Suppressor macrophage (primary cell): ENCODE measurements around the gene PRR5L.
A peak's percentile ranks its signal among the peaks of the same experiment; 100 is the strongest.

Experiments used
- DNase-seq, 4 experiments: peaks; one replicate each; pipeline ENCODE4 v3.0.0-alpha.2; 2020 to 2022

The PRR5L gene

DNA sequence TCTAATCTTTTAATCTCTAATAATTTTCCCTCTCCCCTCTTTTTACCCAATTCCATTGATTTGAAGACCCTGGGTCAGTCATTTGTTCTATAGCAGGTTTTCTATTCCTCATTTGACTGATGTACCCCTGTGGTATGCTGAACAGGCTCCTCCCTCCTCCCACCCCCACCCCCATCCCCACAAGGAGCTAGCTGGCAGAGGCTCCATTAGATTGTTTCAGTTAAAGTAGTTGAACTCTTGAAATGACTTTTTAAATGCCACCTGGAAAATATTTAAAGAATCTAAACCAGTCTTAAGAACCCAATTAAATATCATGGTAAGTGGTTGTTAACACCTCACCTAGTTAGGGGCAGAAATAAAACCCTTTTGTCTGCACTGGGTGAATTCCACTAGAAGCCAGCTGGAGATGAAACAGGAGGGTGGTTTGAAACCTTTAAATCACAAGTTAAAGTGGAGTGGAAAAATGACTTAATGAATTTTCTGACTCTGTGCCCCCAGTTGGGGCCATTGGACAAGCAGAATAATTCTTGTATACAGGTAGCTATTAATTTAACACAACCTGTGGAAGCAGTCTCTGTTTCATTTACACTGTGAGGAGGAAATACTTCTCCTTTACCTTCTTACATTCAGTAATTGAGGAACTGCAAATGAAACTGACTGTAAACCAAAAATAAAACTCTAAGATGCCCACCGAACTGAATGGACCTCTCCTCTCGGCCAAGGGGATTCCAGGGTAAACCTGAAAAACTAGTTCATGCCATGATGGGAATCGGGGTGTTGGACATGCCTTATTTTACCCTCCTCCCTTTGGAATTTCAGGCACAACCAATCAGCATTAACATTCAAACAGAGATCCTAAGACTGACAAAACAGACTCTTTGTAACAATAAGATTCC lies 30.7 kb downstream of the PRR5L start:
- DNase-seq = no peak

DNA sequence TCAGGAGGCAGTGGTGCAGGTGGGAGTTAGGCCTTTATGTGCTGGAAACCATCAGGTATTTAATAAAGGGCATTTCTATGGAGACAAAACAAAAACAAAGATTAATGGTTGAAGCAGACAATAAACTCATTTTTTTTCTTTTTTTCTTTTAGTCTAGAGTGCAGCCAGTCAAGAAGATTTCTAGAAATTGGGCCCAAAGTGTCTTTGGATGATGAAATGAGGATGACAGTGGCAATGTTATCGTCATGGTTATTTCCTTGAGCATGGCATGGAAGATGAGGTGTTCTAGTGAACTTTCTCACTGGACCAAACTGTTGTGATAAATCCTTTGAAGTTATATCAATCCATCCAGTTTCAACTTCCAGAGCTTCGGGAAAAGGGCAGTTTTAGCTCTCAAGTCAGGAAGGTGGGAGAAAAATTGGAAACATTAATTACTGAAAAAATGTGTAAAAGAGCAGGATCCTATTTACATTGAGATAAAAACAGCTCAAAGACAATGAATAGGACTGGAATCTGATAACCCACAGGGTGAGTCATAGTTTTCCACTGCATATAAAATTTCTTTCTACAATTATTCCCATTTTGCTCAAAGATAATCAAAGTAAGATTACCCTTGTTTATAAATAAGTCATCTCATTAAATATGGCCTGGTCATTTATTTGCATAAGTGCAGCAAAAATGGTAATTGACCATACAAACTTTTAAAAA lies 33.0 kb downstream of the PRR5L start:
- DNase-seq = no peak

DNA sequence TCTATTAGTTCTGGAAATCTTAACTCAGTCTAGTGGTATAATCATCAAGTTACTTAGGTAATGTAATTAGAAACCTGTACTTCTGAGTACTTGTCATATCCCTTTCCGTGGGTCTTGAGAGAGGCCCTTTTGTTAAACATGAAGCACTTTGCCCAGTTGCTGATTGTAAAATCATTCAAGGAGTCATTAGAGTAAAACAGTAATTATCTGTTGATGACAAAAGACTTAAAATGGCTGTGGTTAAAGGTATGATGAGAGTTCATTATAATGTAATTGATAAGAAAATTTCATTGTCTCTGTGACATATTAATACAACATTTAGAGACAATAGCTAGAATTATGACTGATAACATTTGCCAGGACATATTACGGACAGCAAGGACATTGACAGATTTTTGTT lies 34.3 kb downstream of the PRR5L start:
- DNase-seq = no peak

DNA sequence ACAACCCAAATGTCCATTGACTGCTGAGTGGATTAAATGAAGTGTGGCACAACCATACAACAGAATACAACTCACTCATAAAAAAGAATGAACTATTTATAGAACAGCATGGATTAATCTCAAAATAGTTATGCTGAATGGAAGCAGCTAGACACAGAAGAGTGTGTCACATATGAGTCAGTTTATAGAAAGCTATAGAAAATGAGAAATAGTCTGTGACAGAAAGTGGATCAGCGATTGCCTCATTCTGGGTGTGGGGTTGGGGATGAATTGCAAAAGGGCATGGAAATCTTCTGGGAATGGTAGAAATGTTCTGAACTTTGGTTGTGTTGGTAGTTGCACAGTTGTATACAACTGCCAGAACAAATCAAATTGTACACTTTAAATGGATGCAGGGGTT lies 37.4 kb downstream of the PRR5L start:
- DNase-seq = peak; percentile 29 to 51 (median 41)

DNA sequence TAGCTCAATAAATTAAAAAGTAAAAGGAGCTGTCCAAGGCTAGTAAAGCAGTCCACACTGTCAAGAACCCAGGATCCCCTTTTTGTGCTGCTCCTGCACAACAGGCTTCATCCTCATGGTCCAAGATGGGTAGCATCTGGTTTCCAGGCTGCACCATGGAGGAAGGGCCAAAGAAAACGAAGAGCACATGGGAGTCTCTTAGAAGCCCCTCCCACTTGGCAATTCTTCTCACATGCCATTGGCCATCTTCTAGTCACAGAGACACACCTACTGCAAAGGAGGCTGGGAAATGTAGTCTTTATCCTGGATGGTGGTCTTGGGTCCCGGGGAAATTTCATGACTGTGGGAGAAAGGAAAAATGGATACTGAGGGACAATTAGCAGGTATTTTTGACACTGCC lies 37.8 kb downstream of the PRR5L start:
- peak in 3 of 4 experiments; percentile 19 to 45 (median 22) for DNase-seq

DNA sequence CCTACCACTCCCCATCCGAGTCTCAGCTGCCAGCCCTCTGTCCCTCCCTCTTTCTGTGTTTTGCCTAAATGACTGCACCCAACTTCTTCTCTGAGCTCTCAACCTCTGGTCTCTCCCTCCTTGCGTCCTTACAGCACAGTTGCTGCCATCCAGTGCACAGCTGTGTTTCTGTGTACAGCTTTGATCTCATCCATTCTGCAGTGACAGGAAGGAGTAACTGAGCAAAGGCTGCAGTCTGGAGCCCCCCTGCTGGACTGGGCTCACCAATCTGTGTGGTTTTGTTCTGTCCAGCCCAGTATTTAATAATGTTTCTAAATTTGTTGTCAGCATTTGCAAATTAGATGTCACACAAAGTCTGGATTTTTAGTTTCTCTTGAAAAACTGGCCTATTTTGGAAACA lies 43.8 kb downstream of the PRR5L start:
- no peak for DNase-seq

DNA sequence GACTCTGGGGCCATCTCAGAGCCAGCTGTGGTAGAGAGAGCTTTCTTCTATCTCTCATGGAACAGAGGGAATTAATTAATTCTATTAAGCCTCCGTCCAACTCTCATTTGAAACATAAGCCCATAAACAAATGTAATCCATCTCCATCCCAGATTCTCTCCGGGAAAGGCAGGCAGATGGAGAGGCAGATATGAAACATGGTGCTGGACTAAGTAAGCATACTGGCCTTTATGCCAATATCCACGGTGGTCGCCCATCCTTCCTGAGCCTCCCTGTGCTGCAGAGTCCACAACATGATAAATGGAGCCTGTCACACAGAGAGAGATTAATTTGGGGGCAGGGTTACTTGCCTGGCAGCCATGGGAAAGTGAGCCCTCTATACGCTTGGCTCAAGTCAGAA lies 44.8 kb downstream of the PRR5L start:
- DNase-seq = no peak

DNA sequence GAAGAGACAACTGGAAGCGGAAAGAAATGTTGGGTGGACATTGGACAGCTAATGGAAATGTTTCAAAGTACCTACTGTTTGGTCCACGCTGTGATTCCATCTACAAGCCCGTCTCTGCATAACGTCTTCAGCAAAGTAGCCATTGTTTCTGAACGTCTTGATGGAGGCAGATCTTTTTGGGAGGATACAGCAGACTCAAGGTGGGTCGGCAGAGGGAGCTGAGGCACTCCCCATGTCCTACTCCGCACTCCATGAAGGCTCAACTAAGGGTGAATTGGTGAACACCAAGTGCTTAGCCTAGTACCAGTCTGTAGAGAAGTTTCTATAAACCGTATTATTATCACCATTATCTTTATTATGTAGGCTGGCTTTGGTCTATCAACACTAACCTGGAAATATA lies 45.8 kb downstream of the PRR5L start:
- DNase-seq = no peak

DNA sequence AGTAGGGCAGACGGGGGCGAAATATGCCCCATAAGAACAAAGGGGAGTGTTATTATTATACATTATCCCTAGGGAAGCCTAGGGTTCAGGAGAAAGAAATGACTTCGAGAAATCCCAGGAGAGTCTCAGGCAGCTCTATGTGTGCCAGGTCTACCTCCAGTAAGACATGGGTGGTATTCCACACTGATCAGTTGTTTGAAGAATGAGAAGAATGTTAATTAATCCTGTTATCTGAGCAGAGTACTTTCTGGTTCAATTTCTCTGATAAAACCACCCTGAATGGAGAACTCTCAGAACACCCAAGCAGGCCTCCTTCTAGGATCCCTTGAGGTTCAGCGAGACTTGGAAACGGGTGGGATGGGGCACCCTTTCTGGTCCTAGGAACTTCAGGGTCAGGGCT lies 46.2 kb downstream of the PRR5L start:
- DNase-seq = no peak

DNA sequence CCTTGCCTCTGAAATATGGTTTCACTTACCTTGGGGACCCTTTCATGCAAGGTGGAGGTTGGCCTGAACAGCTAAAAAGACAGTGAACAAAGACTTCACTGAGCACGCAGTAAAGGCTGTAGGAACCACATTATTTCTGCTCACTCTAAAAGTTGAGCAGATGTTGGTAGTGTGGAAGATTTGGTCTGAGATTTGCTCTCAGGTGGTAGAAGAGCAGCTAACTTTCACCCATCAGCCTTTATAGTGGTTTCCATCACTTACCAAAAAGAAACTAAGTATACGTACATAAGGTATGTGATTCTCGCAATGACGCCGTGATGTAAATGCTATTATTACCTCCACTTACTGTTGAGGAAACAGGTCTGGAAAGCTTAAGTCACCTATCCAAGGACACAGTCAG lies 47.3 kb downstream of the PRR5L start:
- DNase-seq = no peak

DNA sequence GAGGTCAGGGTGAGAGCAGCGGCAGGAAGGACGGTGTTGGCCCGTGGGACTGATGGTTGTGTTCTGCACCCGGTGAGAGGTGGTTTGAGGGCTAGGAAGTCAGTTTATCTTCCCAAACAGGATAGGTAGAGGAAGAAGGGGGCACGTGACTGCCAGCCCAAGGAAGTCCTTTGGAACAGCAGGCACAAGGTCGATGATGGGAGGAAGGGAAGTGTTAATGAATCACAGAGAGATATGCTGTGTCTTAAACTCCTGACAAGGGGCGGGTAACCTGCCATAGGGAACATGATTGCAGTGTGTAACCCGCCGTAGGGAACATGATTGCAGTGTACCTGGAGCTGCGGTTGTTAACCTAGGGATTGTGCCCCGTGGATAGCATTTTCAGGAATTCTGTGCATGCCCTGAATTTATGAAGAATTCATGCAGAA lies 49.0 kb downstream of the PRR5L start:
- DNase-seq = no peak

DNA sequence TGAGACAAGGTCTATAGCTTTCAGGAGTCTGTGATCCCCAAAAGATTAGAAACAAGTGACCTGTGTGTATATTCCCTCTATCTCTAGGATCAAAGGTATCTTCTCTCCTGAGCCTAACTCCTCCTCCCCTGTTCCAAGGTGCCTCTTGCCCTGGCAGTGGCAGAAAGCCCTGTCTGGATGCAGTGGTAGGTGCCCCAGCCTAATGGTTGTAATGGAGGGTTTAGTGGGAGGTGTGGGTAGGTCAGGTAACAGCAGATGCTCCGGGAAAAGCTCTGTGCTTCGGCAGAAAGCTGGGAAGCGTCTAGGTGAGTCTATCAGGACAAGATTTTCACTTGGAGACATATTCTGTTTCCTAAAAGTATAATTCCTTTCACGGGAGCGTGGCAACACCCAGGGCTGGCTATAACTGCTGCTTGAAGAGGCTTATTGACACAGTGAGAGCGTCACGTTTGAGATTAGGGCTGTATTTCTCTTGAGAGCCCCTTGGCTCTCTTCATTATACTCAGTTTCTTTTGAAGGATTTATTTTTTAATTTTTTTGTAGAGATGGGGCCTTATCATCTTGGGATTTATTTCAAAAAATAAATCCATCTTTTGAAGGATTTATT lies 49.5 kb downstream of the PRR5L start:
- no peak for DNase-seq

DNA sequence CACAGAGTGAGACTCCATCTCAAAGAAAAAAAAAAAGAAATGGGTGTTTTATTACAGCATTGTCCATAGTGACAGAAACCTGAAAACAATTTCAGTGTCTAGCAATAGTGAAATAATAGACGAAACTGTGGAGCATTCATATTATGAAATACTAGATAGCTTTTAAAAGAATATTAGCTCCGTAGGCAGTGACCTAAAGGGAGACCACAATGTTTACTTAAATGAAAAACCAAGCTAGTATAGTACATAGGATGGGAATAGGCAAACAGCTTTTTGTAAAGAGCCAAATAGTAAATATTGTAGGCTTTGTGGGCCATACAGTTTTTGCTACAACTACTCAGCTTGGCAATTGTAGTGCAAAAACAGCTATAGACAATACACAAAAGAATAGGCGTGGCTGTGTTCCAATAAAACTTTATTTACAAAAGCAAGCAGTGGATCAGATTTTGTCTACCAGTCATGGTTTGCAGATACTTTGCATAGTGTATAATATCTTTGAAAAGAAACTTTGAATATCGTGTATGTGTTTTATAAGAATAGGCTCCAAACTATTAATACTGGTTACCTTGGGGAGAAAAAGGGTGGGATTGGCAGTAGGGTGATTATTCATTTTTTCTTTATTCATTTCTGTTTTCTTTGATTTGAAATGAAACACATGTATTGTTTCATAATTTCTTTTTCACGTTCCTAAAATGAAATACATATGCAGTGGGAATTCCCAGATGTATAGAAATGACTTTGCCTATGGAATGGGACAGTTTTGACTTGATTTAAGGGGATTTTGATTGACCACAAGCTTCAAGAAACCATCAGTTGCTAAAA lies 50.7 kb downstream of the PRR5L start:
- no peak for DNase-seq

DNA sequence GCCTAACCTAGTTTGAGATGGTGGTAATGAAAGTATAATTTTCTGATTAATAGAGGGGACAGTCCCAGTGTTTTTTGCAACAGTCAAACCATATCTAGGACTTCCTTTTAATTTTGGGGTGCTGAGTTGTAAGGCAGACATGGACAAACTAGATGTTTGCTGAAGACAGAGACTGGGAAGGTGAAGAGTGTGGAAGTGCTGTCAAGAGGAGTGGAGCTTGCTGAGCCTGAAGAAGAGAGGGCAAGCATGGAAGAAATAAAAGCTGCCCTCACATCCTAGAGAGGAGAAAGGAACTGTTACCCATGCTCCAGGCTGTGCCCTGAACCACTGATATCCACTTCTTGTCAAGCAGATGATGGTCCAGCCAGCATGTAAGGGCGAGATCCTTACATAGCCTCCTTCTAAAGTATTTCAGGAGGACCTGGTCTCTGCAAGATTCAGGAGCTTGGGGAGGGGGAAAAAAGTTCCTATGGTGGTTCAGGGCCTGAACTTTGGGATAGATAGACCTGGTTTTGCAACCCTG lies 51.4 kb downstream of the PRR5L start:
- DNase-seq = no peak

DNA sequence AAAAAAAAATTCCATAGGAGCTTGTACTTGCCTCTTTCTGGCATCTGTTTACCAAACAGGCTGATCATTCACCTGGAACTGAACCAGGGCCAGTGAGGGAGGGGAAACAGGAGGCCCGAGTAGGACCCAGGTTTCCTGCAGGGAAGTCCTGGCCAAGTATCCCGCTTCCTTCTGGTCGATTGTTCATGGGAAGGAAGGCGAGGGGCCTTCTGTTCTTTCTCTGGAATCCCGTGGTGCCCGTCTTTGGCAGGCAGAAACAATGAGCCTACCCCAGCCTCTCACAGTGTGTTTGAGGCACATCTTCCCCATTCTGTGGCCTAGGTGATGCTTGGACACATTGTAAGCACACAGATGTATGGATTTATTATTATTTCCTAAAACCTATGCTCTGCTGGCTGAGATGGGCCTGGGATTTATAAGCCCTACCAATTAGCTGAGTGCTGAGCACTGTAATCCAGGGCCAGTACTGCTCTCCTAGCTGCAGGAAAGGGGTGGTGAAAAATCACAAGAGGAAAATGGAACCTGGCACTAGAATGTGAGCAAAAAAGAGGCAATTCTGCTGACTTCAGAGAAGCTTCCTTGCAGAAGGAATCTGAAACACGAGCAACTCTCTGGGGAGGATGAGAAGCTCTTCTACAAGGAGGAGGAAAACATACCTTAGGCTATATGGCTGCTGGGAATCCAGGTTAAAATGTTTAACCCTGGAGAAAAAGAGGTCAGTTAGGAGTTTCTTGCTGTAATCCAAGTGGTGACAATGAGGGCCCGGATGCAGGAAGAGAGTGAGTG lies 53.5 kb downstream of the PRR5L start:
- no peak for DNase-seq

DNA sequence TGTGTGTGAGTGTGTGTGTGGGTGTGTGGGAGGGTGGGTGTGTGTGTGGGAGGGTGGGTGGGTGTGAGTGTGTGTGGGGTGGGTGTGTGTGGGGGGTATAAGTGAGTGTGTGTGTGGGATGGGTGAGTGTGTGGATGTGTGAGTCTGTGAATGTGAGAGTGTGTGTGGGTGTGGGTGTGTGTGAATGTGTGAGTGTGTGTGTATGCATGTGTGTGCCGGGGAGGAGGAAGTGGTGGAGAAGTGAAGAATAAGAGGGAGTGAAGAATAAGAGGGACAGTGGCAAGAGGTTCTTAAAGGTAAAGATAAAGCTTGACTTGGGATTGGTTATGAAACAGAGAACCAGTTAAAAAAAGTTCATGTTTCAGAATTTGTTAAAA lies 54.0 kb downstream of the PRR5L start:
- DNase-seq = peak in 1 of 4 experiments; percentile 10

DNA sequence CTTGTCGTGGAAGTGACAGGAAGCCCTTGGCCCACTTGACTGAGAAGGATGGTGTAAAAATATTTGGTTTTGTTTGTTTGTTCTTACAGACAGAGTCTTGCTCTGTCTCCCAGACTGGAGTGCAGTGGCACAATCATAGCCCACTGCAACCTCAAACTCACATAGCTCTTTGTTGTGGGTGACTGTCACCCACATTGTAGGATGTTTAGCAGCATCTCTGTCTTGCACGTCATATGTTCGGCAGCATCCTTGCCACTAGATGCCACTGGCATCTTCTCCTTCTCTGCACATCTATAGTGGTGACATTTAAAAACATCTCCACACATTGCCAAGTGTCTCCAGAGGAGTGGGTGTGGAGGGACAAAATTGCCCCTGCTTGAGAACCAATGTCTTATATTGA lies 56.8 kb downstream of the PRR5L start:
- peak in 1 of 4 experiments; percentile 22 for DNase-seq

DNA sequence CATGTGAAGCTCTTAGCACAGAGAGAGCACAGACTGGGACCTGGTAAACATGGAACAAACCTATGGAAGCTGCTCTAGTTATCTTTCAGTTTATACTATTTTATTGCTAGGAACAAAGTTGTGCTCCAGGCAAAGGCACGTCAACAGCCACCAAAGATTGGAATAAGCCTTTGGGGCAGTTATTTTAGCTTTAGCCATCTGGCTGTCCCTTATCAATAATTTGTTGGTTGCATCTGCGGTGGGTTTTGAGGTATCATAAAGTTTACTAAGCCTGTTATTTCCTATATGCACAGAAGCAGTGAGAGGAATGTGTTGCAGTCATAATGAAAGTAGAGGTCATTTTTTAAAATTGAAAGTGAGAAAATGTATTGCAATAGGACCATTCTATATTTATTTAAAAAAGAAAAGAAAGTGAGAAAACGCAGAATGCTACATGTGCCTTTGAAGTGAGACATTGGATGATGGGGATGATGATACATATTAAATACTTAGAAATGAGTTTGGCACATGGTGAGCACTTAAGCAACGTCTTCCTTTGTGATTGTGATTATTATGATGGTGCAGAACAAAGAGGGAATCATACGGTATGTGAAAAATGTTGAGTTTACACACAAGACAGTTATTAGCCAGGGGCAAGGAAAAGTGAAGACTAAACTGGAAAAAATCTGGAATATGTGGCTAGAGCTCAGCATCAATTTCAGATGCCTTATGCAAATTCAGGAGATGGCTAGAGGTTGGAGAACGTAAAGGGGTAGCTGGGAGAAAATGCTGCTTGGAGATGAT lies 58.3 kb downstream of the PRR5L start:
- no peak for DNase-seq

DNA sequence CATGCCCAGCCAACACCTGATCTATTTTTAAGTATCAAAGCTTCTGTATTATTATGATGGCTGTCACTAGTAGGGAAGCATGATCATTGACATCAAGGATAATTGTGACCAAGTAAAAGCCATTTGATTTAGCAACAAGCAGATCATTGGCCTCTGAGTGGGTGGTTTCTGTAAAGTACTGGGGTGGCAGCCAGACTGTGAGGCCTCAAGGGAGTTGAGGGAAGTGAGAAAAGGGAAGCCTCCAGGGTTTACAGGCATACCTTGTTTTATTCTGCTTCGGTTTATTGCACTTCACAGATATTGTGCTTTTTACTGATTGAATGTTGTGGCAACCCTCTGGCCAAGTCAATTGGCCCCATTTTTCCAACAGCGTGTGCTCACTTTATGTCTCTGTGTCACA lies 60.1 kb downstream of the PRR5L start:
- DNase-seq = peak; percentile 86 to 94 (median 90)

DNA sequence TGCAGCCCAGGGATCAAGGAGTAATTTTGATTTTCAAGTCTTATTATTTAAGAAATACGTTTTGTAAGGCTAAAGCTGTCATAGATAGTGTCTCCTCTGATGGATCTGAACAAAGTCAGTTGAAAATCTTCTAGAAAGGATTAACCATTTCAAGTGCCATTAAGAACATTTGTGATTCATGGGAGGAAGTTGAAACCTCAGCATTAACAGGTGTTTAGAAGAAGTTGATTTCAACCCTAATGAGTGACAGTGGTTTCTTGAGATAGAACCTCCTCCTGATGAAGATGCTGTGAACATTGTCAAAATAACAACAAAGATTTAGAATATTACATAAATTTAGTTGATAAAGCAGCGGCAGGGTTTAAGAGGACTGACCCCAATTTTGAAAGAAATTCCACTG lies 61.7 kb downstream of the PRR5L start:
- DNase-seq = no peak

DNA sequence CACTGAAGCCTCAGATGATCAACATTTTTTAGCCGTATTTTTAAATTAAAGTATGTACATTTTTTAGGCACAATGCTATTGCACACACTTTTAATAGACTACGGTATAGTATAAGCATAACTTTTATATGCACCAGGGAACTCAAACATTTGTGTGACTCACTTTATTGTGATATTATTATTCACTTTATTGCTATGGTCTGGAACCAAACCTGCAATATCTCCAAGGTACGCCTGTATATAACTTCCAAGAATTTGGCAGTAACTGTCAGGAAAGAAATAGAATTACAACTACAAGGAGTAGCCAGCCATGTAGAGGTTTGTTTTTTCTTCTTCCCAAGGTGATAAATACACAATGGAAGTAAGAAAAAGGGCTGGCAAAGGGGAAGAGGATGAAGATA lies 62.3 kb downstream of the PRR5L start:
- no peak for DNase-seq
